Aorta (tissue), 5 donors: ENCODE data around the gene EXO5. TPM values are rescaled to one million over a fixed set of nuclear protein-coding genes. Genes with fewer than 3 reads are reported as not detected.

Source experiments
- ATAC-seq: fragments of 200-7000 bp; cut with Tn5 transposase; one replicate; pipeline ENCODE4 v1.9.1; 2022; ENCODE audit warnings: moderate library complexity; ENCODE audit not compliant: low FRiP score
- DNase-seq, 2 donors: peaks; one replicate each; pipeline ENCODE4 v3.0.0-alpha.2; 2020
- H3K27ac ChIP-seq, 2 donors: one replicate each; pipeline ENCODE4 v1.5.1; 2013; ENCODE audit warnings: low read length in 2 of 2, mild to moderate bottlenecking in 2 of 2, moderate library complexity in 2 of 2, control low read depth in 1 of 2, inconsistent platforms in 1 of 2, low read depth in 1 of 2
- H3K27me3 ChIP-seq, 2 donors: one replicate each; pipeline ENCODE4 v1.6.1; 2013; ENCODE audit warnings: control low read depth in 1 of 2, low read length in 1 of 2, mild to moderate bottlenecking in 1 of 2, moderate library complexity in 1 of 2; ENCODE audit not compliant: insufficient read depth in 2 of 2, control insufficient read depth in 1 of 2
- H3K36me3 ChIP-seq, 2 donors: one replicate each; pipeline ENCODE4 v1.6.1; 2013; ENCODE audit warnings: control low read depth in 1 of 2, low read length in 1 of 2, mild to moderate bottlenecking in 1 of 2; ENCODE audit not compliant: insufficient read depth in 2 of 2, control insufficient read depth in 1 of 2
- H3K4me1 ChIP-seq, 2 donors: one replicate each; pipeline ENCODE4 v1.6.1; 2013; ENCODE audit warnings: low read length in 2 of 2, control low read depth in 1 of 2, mild to moderate bottlenecking in 1 of 2, moderate library complexity in 1 of 2; ENCODE audit not compliant: insufficient read depth in 2 of 2, control insufficient read depth in 1 of 2
- H3K4me3 ChIP-seq, 2 donors: one replicate each; pipeline ENCODE4 v1.5.1; 2013; ENCODE audit warnings: low read length in 2 of 2, control low read depth in 1 of 2, mild to moderate bottlenecking in 1 of 2
- H3K9me3 ChIP-seq: one replicate; pipeline ENCODE4 v1.6.1; 2013; ENCODE audit warnings: mild to moderate bottlenecking, low read length; ENCODE audit not compliant: control insufficient read depth
- WGBS, 2 donors: extraction: QIAGEN DNeasy Blood & Tissue Kit; methylation state at CpG; one replicate each; pipeline ENCODE4 v1.1.7; 2013; 5-methylcytosine and 5-hydroxymethylcytosine counted together
- intact Hi-C, 2 donors: fragments of 100-400 bp; cut with DNase I; formaldehyde crosslinking; loops; one replicate each; pipeline versions ENCODE4 v1.14.2 to v1.15.0; 2022
- polyA plus RNA-seq, 2 donors: library from polyadenylated mRNA; stranded (reverse); fragments of 200-250 nt; gene quantifications; one replicate each; pipeline ENCODE4 v1.2.3, GENCODE V29; 2013
- total RNA-seq, 2 donors: library from RNA; stranded (reverse); fragmentation: NEBNext Ultra II Directional; extraction: Animal tissue kit (Norgen Biotek cat#: 25700); gene quantifications; one replicate each; pipeline ENCODE4 v1.2.1, GENCODE V29; 2021
- donor health status: healthy with polysubstance abuse.
- donor health status: Bipolar disorder and iron deficiency.
- donor health status: DM: no; HTN: no; CAD: no.
- donor health status: DM: no; HTN: no; CAD: no.
- donor health status: DM: yes; HTN: yes; CAD: no.

EXO5 gene
- total and polyA plus RNA-seq, 4 donors = 3.5 to 9.1 (median 6.1) TPM

GRCh38 chr1:40563266-40563665 lies 54.7 kb downstream of the EXO5 start:
- Histone ChIP-seq H3K9me3 (no peaks in the 10 kb centered on the region), H3K4me1 (no peaks in the 10 kb centered on the region), H3K27me3 (no peaks in the 10 kb centered on the region), H3K36me3 (no peaks in the 10 kb centered on the region), H3K27ac (no peak overlapping the region), H3K4me3 (no peak overlapping the region)
- intact Hi-C loops = no loop called here
- DNase-seq (no peak), ATAC-seq (no peak)
- 82 to 87% methylated on average over 4 of the region's 4 CpGs for WGBS, 2 donors

- WGBS, 2 donors = 72 to 77% methylated on average over 3 of the region's 3 CpGs
Observed at GRCh38 chr1:40564506-40564905, 55.9 kb downstream of the EXO5 start.

GRCh38 chr1:40564913-40565312 lies 56.3 kb downstream of the EXO5 start:
- no peak overlapping the region for H3K4me3 ChIP-seq
- ATAC-seq (no peak), DNase-seq (no peak)
- no peaks in the 10 kb centered on the region for H3K36me3 ChIP-seq
- H3K27me3 ChIP-seq = no peaks in the 10 kb centered on the region
- 93 to 95% methylated on average over 3 of the region's 3 CpGs for WGBS, 2 donors
- H3K9me3 ChIP-seq = no peaks in the 10 kb centered on the region
- no peak overlapping the region for H3K27ac ChIP-seq
- intact Hi-C loops = no loop called here
- H3K4me1 ChIP-seq = no peaks in the 10 kb centered on the region

More at GRCh38 chr1:40564506-40564905, 55.9 kb downstream of the EXO5 start:
- intact Hi-C loops = no loop called here
- Histone ChIP-seq H3K36me3 (no peaks in the 10 kb centered on the region), H3K27ac (no peak overlapping the region), H3K4me1 (no peaks in the 10 kb centered on the region), H3K4me3 (no peak overlapping the region), H3K9me3 (no peaks in the 10 kb centered on the region), H3K27me3 (no peaks in the 10 kb centered on the region)
- no peak for DNase-seq
- no peak for ATAC-seq

Other genes starting within 250 kb of the EXO5 start
- 10 to 100 TPM in 1 of 2 donors, 1 to 10 TPM in 1; 8.6 to 16.3 TPM for gene COL9A2, start 191.5 kb upstream of the EXO5 start, total RNA-seq
- gene COL9A2, start 191.5 kb upstream of the EXO5 start, polyA plus RNA-seq = 10 to 100 TPM; 10.1 to 27.7 TPM
- gene SMAP2, start 135.0 kb upstream of the EXO5 start, total RNA-seq = 10 to 100 TPM; 36.9 to 42.2 TPM
- 10 to 100 TPM; 10.4 to 33.3 TPM for gene SMAP2, start 135.0 kb upstream of the EXO5 start, polyA plus RNA-seq
- gene ZFP69B, start 58.3 kb upstream of the EXO5 start, total RNA-seq = 1 to 10 TPM; 2.2 to 2.4 TPM
- 1 to 10 TPM in 1 of 2 donors, under 1 TPM in 1; 0.54 to 2.0 TPM for gene ZFP69B, start 58.3 kb upstream of the EXO5 start, polyA plus RNA-seq
- 1 to 10 TPM; 3.5 to 3.8 TPM for gene ZFP69, start 31.5 kb upstream of the EXO5 start, total RNA-seq
- 1 to 10 TPM; 2.5 to 3.9 TPM for gene ZFP69, start 31.5 kb upstream of the EXO5 start, polyA plus RNA-seq
- 1 to 10 TPM; 3.9 to 6.4 TPM for gene ZNF684, start 22.9 kb downstream of the EXO5 start, total RNA-seq
- gene ZNF684, start 22.9 kb downstream of the EXO5 start, polyA plus RNA-seq = 1 to 10 TPM; 1.8 to 5.1 TPM
- 10 to 100 TPM; 16.7 to 18.3 TPM for gene RIMS3, start 156.9 kb downstream of the EXO5 start, total RNA-seq
- gene RIMS3, start 156.9 kb downstream of the EXO5 start, polyA plus RNA-seq = 1 to 10 TPM; 4.9 to 6.2 TPM
- gene NFYC, start 182.9 kb downstream of the EXO5 start, total RNA-seq = 10 to 100 TPM; 39.1 to 56.4 TPM
- gene NFYC, start 182.9 kb downstream of the EXO5 start, polyA plus RNA-seq = 10 to 100 TPM; 21.3 to 36.2 TPM